GM18507 (cell line): ENCODE measurements around the gene OASL.

Source experiments
- DNase-seq: peaks from one replicate; pipeline ENCODE4 v3.0.0; 2011; ENCODE audit warnings: low read depth; ENCODE audit not compliant: insufficient read length; ENCODE audit errors: extremely low spot score
- FAIRE-seq: peaks from 2 replicates; lab custom pipeline; 2011; peaks lifted over from hg19 to GRCh38; lab: Jason Lieb, UNC

The OASL gene

DNA sequence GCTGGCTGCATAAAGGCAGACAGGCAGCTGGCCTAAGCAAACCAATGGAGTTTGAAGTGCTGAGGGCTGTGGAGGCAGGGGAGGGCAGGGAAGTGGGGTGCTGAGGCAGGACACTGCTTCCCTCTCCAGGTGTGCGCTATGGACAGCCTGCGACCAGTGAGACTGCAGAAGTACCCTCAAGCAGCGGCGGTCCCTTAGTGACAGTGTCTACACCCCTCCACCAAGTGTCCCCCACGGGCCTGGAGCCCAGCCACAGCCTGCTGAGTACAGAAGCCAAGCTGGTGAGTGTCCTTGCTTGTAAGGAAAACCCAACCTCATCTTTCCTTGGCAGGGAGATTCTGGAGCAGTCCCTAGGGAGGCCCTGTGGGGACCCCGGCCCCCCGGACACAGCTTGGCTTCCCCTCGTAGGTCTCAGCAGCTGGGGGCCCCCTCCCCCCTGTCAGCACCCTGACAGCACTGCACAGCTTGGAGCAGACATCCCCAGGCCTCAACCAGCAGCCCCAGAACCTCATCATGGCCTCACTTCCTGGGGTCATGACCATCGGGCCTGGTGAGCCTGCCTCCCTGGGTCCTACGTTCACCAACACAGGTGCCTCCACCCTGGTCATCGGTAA is 42.8 kb downstream of the OASL start:
- no peak for FAIRE-seq

DNA sequence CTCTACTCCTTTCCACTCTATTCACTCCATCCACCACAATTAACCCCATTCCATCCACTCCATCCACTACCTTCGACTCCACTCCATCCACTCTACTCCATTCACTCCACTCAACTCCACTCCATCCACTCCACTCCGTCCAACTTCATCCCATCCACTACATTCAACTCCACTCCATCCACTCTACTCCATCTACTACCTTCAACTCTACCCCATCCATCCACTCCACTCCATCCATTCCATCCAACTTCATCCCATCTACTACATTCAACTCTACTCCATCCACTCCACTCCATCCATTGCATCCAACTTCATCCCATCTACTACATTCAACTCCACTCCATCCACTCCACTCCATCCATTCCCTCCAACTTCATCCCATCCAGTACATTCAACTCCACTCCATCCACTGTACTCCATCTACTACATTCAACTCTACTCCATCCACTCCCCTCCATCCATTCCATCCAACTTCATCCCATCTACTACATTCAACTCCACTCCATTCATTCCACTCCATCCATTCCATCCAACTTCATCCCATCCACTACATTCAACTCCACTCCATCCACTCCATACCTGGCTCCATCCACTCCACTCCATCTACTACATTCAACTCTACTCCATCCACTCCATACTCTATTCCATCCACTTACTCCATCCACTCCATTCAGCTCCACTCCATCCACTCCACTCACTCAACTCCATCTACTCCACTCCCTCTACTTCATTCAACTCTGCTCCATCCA is 44.3 kb downstream of the OASL start:
- FAIRE-seq: no peak
- DNase-seq: no peak

More for the DNA sequence above, 42.8 kb downstream of the OASL start:
- no peak for DNase-seq

DNA sequence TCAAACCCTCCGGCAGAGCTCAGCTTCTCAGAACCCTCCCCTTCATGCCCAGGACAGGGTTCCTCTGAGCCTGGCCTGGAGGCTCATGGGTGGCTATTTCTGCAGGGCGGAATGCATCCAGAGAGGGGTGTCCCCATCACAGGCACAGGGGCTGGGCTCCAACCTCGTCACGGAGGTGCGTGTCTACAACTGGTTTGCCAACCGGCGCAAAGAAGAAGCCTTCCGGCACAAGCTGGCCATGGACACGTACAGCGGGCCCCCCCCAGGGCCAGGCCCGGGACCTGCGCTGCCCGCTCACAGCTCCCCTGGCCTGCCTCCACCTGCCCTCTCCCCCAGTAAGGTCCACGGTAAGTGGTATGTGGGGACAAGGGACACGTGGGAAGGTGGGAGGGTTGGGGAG is 45.0 kb downstream of the OASL start:
- no peak for FAIRE-seq

DNA sequence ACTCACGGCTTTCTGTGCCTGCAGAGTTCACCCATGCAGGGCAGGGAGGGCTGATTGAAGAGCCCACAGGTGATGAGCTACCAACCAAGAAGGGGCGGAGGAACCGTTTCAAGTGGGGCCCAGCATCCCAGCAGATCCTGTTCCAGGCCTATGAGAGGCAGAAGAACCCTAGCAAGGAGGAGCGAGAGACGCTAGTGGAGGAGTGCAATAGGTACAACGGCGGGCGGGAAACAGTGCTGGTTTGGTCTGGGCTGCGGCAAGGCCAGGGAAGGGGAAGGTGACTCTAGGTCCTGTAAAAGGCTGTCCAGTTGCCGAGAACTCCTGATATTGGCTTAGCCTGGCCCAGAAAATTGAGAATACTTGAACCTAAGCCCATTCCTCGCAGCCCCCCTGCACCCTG is 45.5 kb downstream of the OASL start:
- no peak for DNase-seq
- no peak for FAIRE-seq

More for the DNA sequence above, 45.0 kb downstream of the OASL start:
- no peak for DNase-seq

DNA sequence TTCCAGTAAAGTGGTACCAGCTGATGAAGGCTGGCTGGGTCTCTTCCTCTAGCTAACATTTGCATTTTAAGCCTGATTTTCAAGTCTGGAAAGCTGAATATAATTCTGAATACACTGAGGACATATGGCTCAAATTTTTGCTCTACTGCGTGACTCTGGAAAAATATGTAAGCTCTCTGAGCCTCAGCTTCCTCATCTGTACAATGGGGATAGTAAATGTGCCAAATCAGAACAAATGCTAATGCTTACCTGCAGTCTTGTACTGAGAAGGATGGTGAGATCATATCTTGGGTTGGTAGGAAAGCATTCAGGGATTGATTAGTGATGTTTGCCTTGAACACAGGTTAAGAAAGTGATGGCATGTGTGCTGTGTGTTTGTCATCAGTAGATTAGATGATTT is 46.1 kb downstream of the OASL start:
- FAIRE-seq (no peak), DNase-seq (no peak)

DNA sequence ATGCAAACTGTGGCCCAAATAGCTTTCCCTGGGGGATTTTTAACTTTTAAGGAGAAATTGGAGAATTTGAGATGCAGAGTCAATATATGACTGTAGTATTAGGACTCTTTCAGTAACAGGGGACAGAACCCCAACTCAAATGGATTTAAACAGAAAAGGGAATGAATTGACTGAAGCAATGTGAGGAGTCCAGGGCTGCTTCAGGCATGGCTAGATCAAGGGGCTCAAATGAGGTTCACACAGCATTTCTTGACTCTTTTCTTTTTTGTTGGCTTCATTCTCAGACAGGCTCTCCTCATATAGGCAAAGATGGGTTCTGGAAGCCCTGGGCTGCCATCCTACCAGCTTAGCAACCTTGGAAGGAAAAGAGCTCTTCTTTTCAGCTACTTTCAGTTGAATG is 47.1 kb downstream of the OASL start:
- FAIRE-seq (no peak), DNase-seq (no peak)

DNA sequence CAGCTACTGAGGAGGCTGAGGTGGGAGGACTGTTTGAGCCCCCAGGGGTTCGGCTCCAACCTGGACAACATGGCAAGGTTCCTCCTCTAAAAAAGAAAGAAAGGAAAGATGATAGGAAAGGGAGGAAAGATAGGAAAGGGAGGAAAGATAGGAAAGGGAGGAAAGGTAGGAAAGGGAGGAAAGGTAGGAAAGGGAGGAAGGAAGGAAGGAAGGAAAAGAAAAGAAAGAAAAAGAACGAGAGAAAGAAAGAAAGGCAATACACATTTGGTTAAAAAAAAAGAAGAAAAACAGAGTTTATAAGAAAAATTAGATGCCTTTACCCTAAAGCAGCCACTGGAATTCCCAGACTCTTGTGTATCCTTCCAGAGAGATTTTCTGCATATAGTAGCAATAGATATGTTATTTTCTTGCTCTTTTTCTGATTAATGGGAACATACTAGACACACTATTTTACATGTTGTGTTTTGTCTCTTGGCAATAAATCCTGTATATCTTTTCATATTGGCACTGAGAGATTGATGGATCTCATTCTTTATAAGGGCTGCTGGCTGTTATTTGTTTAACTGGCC is 48.5 kb downstream of the OASL start:
- FAIRE-seq (no peak), DNase-seq (no peak)

DNA sequence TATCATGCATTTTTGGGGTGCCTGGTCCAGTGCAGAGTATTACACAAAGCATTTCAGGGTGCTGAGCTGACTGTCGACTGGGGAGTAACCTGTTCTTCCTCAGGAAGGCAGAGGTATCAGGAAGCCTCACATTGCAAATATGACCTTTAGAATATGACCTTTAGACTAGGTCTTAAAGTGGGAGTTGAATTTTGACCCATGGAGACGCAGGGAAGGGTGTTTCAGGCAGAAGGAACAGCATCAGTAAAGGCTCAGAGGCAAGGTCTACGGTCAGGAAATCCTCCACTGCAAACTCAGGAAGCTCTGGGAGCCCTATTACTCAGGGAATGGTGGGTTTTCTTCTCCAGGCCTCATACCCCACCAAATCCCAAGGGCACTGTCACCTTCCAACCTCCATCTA is 49.4 kb downstream of the OASL start:
- no peak for FAIRE-seq
- DNase-seq: no peak

DNA sequence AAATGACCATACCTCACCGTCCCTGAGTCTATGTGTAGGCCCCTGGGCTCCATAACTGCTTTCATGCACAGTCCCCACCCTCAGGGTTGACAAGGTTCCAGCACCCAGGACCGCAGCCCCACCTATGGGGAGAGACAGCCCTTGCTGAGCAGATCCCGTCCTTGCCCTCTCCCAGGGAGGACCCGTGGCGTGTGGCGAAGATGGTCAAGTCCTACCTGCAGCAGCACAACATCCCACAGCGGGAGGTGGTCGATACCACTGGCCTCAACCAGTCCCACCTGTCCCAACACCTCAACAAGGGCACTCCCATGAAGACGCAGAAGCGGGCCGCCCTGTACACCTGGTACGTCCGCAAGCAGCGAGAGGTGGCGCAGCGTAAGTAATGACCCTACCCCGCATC is 50.4 kb downstream of the OASL start:
- no peak for FAIRE-seq
- no peak for DNase-seq

DNA sequence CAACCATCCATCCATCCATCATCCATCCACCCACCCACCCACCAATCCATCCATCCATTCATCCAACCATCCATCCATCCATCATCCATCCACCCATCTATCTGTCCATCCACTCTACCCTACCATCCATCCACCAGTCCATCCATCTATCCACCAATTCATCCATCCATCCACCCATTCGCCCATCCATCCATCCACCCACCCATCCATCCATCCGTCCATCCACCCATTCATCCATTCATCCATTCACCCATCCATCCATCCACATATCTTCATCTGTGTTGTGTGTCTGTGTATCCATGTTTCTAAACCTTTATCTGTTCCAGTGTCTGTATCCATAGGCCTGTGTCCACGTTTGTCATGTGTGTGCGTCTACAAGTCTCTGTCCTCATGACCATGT is 50.8 kb downstream of the OASL start:
- FAIRE-seq: no peak
- no peak for DNase-seq

DNA sequence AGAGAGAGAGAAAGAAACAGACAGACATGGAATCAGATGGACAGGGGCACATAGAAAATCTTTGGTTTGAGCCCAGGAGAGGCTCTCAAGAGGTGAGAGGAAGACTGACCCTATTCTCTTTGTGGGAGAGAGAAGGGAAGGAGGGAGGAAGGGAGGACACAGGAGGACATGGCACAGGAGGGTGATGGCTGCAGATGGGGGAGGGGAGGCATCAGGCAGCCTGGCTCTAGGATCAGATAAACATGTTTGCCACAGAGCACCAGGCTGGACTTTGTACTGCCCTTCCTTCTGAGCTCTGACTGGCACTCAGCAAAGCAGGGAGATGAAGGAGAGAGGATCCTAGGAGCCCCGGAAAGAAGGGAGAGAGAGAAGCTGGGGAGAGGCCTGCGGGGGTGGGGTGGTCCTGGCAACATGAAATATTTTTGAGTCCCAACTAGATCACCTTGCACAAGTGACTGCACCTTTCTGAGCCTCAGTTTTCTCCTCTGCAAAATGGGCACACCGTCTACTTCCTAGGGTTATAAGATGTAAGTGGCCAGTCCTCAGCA is 54.6 kb downstream of the OASL start:
- DNase-seq: no peak
- no peak for FAIRE-seq

DNA sequence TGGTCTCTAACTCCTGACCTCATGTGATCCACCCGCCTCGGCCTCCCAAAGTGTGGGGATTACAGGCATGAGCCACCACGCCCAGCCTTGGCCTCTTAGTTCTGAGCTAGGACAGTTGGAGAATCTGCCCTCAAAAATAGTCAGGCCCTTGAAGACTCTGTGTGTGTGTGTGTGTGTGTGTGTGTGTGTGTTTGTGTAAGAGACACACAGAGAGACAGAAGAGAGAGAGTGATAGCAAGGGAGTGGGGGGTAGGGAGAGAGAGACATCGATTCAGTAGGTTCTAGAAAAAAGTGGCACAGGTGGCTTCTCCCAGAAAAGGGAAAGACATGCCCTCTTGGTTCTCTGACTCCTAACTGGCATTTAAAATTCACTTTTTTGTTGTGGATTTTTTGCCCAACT is 55.3 kb downstream of the OASL start:
- DNase-seq (no peak), FAIRE-seq (no peak)

DNA sequence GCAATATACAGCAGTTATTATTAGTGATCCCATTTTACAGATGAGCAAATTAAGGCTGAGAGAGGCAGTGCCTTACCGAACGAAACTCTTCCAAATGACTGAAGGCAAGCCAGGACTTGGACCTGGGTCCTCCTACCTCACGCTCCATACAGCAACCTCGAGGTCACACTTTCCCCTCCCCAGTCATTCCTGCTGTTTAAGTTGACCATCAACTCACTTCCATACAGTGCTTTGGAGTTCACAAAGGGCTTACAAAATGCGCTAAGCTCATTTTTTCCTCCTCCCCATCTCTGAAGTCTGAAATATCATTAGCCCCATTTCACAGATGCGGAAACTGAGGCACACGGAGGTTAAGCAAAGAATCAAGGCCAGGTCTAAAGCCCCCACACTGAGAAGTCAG is 56.4 kb downstream of the OASL start:
- DNase-seq: no peak
- FAIRE-seq: no peak

DNA sequence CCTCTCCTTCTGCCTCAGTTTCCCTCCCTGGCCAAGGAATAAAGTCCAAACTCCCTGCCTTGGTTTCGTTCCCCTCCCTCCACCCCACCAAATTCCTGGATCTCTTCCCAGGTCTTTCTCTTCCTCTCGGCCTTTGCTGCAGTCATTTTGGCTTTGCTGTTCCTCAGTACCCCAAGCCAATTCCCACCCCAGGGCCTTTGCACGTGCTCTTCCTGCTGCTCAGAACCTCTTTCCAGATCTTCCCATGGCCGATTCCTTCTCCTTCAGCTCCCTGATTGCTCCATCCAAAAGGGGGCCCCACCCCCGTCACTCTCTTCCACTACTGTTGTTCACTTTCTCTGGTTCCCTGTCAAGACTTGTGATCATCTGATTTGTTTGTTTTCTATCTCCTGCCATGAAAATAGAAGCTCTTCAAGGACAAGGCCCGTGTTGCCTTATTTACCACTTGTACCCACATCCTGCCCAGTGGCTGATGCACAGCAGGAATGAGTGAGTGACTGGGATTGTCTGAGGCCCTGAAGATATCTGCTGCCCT is 57.6 kb downstream of the OASL start:
- FAIRE-seq: no peak
- no peak for DNase-seq

DNA sequence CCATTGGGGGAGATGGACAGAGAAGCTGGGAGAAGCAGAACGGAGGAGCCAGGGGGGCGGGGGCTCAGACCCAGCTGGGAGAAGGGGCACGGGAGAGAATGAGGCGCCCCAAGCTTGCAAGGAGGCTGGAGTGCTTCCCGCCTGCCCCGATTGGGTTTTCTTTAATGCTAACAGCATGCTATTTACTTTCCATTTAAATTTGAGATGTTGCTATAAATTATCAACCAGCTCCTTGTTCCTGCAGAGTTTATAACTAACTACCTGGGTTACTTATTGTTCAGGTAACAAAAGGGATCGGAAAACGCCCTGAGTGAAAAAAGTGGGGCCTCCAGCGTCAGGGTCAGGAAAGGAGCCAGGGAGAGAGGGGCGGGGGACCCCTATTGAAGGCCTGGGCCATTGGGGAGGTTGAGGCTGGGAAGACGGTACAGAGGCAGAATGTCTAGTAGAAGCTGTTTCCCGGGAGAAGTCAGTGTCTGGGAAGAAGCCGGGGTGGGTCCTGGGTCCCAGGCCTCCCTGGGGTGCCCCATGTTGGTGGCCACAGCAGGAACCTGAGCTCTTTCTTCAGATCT is 58.2 kb downstream of the OASL start:
- DNase-seq: no peak
- FAIRE-seq: no peak

DNA sequence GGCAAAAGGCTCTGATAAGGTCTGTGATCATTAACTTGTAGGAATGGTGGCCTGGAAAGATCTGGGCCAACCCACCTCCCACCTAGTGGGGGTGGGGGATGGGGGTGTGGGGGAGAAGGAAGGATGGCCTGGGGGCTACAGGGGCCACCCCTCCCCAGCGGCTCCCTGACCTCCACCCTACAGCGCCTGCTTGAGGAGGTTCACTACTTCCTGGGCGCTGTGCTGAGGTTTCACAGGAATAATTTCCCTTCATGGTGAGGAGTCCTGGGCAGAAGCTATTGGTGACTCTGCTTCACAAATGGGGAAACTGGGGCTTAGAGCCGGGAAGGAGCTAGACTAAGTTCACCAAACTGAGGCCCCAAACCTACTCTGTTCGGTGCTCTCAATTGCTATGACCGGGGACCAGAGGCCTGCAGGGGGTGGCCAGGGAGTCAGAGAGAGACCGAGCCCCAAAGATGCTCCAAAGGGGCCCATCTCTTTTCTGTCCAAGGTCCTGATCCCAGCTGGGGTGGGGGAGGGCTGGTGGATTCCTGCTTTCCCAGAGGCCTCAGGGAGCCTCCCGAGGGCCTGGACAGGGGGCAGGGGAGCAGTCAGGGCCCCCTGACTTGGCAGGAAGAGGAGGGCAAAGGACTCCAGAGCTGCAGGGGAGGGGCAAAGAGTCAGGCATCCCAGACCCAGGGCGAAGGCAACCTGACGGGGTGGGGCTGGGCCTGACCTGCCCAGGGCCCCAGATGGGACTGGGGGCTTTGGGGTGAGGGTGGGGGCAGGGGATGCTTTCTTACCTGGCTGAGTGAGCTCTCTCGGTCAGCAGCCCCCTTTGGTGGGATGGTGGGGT is 59.0 kb downstream of the OASL start:
- DNase-seq (no peak), FAIRE-seq (no peak)

DNA sequence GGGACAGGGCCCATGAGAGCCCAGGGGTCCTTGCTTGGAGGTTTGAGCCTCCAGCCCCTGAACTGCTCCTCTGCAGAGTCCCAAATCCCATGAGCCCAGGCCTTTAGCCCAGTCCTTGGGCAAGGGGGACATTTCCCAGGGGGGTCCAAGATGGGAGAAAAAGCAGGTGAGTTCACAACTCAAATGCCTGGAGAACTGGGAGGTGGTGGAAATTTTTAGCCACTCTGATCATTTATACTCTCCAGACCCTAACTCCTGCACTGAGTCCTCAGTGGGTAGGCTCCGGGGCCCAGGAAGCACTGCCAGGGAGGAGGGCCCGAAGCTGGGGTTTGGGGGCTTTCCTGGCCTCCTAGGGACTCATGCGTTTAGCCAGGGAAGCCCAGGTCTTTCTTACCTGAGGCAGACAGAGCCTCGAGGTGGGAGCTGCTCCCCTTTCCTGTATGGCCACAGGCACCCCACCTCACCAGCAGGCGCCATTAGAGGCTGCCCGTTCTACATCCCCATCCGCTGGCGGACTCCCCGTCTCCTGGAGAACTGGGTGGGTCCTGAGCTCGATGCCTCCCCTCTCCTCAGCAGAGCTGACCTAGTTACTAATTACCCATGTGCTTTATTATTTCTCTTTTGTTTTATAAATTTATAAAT is 59.7 kb downstream of the OASL start:
- FAIRE-seq: no peak
- no peak for DNase-seq

DNA sequence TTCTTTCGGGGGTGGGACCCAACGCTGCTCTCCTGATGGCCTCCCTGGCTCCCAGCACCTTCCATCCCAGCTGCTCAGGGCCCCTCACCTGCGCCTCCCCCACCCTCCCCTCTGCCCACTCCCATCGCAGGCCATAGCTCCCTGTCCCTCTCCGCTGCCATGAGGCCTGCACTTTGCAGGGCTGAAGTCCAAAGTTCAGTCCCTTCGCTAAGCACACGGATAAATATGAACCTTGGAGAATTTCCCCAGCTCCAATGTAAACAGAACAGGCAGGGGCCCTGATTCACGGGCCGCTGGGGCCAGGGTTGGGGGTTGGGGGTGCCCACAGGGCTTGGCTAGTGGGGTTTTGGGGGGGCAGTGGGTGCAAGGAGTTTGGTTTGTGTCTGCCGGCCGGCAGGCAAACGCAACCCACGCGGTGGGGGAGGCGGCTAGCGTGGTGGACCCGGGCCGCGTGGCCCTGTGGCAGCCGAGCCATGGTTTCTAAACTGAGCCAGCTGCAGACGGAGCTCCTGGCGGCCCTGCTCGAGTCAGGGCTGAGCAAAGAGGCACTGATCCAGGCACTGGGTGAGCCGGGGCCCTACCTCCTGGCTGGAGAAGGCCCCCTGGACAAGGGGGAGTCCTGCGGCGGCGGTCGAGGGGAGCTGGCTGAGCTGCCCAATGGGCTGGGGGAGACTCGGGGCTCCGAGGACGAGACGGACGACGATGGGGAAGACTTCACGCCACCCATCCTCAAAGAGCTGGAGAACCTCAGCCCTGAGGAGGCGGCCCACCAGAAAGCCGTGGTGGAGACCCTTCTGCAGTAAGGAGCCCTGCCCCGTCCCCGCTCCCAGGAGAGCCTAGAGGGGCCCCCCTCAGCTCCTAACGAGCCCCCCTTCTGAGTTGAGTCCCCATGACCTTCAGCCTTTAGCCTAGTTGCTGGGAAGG is 60.5 kb downstream of the OASL start, which contains the start of gene HNF1A:
HNF1A (plus strand) TSS at position 248 of the 924 bp plus-strand sequence; CDS start at position 474, 226 bp downstream.
- FAIRE-seq: no peak
- DNase-seq: no peak
